GM12874 (cell line): Measurements from ENCODE around the gene COG7.

Source experiments
- TF ChIP-seq, protein P1 (sequence below): IDR thresholded peaks from 2 replicates; pipeline ENCODE4 v1.5.1; 2011; ENCODE audit warnings: low read depth, mild to moderate bottlenecking, control low read depth, low read length, moderate library complexity; ENCODE audit not compliant: insufficient read depth

Gene COG7

DNA sequence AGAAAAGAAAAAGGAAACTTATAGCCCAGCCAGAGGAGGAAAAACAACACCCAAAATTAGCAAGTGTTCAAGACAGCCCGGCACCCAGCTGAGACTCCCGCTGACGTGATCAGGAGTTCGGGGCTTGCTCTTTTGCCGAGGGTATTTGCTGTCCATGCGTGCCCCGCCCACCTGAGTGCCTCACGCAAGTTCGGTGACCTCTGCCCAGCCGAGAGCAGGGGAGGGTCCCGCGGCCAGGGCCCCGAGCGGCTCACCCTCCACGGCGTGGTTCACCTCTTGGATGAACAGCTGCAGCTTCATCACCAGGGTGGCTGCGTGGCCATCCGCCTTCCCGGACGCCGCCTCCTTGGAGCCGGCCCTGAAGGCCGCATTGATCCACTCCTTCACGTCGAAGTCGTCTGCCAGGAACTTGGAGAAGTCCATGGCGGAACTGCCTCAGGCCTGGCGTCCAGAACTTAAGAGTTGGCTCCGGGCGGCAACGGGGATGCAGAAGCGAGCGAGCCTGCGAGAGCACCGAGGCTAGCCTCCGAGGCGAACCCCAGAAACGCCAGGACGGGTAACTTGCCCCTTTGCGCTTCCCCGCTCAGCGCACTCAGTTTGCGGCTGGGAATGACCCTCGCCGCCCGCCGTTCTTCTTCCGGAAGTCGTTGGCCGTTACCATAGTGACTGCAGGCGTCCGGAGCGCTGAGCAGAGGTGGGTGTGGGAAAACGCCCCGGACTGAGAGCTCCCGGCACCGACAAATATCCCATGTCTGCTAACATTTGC is at the start of gene COG7:
Gene COG7 (minus strand): TSS at position 618 of the 766 bp plus-strand sequence. CDS start 195 bp downstream, at position 423.
- TF ChIP-seq, protein P1, sequence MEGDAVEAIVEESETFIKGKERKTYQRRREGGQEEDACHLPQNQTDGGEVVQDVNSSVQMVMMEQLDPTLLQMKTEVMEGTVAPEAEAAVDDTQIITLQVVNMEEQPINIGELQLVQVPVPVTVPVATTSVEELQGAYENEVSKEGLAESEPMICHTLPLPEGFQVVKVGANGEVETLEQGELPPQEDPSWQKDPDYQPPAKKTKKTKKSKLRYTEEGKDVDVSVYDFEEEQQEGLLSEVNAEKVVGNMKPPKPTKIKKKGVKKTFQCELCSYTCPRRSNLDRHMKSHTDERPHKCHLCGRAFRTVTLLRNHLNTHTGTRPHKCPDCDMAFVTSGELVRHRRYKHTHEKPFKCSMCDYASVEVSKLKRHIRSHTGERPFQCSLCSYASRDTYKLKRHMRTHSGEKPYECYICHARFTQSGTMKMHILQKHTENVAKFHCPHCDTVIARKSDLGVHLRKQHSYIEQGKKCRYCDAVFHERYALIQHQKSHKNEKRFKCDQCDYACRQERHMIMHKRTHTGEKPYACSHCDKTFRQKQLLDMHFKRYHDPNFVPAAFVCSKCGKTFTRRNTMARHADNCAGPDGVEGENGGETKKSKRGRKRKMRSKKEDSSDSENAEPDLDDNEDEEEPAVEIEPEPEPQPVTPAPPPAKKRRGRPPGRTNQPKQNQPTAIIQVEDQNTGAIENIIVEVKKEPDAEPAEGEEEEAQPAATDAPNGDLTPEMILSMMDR: no peak

DNA sequence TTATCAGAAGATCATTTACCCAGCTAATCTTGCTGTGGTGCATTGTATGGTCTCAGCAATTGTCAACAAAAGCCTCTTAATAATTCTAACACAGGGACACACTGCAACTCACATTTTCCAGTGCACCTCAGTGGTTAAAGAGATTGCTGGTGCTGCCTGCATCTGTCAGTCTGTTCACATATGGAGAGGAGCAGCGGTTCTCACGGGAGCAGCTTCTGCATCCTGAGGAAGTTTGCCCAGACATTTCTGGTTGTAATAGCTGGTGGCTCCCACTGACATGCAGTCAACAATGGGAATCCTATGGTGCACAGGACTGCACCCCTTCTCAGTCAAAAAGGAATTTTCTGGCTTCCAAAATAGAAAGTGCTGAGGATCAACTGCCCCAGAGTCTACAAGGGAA is 49.5 kb upstream of the COG7 start:
- TF ChIP-seq, protein P1: no peak

DNA sequence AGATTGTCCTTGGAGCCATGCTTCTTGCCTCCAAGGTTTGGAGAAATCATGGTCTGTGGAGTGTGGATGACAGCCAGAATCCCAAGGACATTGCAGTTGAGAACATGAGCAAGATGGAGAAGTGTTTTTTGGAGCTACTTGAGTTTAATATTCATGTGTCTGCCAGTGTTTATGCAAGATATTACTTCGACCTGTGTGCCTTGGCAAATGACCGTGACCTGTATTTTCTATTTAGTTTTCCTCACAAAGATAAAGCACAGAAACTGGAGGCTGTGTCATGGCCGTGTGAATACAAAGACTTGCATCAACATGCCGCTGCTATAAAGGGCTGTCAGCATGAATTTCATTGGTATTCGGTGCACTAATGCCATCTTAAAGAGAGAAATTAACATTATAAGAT is 48.3 kb upstream of the COG7 start:
- TF ChIP-seq, protein P1: no peak

DNA sequence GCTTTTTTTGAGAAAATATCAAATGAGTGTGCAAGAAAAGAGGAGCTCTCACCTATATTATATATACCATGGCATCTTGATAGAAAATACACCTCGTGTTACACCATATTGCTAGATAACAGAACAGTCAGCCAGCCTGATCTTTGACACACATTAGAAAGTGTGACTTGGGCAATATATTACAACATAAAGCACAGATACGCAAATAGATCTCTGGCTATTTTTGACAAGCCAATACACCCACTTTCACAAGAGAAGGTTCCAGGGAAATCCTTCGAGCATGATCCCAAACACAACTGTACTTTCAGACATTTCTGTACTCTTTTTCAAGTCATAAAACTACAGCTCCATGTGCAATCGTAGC is 47.9 kb upstream of the COG7 start:
- TF ChIP-seq, protein P1: no peak

DNA sequence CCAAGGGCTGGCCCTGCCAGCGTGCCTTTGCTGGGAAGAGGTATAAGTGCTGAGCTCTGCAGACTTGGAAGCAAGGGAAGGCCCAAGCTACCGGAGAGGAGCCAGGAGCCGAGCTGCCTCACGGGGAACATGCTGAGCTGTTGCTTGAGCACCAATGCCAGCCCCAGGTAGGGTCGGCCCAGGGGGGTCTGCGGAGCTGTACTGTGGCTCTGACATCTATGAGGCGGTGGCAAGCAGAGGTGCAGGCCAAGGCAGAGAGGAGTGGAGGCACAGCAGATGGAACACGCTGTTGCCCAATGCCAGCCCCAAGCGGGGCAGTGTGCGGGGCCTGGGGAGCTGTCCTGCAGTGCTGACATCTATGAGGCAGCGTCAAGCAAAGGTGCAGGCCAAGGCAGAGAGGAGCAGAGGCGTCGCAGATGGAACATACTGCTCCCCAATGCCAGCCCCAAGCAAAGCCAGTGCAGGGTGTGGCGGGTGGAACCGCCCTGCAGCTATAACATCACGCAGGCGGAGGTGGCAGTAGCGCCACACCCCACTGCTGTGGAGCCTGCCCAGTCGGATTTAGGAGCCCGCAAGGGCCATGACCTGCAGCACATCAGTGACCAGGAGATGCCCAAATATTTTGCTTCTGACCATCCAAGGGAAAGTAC is 47.3 kb upstream of the COG7 start:
- TF ChIP-seq, protein P1: no peak

DNA sequence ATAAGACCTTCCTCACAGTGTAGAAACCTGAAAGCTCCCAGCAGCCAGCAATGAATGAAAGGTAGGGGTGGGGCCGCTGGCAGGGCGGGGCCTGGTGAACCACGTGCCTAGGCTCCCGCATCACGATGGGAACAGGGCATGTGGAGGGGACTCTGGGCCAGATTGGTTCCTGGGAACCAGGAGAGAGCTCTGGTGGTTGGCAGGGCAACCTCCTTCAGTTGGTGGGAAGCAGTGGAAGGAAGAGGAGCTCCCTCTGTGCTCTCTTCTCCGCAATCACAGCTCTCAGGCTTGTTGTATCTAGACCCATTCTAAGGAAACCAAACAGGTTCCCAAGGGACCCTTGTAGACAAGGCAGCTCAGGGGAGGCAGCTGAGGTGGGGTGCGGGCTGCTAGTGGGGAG is 46.8 kb upstream of the COG7 start:
- TF ChIP-seq, protein P1: no peak

DNA sequence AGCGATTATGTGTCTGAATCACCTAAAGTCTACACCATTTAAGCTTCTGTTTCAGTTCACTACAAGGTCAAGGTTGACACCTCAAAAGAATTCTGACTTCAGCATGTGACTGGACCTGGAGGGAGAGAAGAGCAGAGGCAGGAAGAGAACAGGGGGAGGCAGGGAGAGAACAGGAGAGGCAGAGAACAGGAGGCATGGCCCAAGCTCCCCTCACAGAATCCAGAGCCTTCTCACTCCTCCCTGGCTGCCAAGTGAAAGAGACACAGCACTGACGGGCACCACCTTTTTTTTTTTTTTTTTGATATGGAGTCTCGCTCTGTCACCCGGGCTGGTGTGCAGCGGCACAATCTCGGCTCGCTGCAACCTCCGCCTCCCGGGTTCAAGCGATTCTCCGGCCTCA is 45.9 kb upstream of the COG7 start:
- TF ChIP-seq, protein P1: no peak
